Stimulated activated CD4-positive, alpha-beta T cell treated with anti-CD3 and anti-CD28 coated beads, Interleukin-1b, Interleukin-23, amount 100 ng/mL, for 24 hours (primary cell): Measurements from ENCODE around the gene PYGM.

ENCODE experiments used
- DNase-seq, 4 experiments: peaks; one replicate each; pipeline ENCODE4 v3.0.0-alpha.2; 2020; ENCODE audit warnings: low read depth in 4 of 4, low spot score in 1 of 4

Gene PYGM

GRCh38 chr11:64769283-64769682 is 9.5 kb upstream of the PYGM start:
- DNase-seq: no peak

GRCh38 chr11:64768300-64768694 is 8.5 kb upstream of the PYGM start:
- DNase-seq: no peak

GRCh38 chr11:64767344-64768299 is 7.8 kb upstream of the PYGM start:
- peak; percentile 65 to 88 (median 73) for DNase-seq

GRCh38 chr11:64766881-64767280 is 7.1 kb upstream of the PYGM start:
- no peak for DNase-seq

GRCh38 chr11:64765851-64766665 is 6.3 kb upstream of the PYGM start:
- DNase-seq: no peak

GRCh38 chr11:64765291-64765850 is 5.6 kb upstream of the PYGM start:
- no peak for DNase-seq

- DNase-seq: no peak
These were observed 5.0 kb upstream of the PYGM start for GRCh38 chr11:64764753-64765152.

GRCh38 chr11:64764040-64764611 is 4.4 kb upstream of the PYGM start:
- DNase-seq: no peak

GRCh38 chr11:64763526-64764039 is 3.8 kb upstream of the PYGM start:
- no peak for DNase-seq

- DNase-seq: no peak
These were observed 3.1 kb upstream of the PYGM start for GRCh38 chr11:64762674-64763525.

- no peak for DNase-seq
These were observed 2.5 kb upstream of the PYGM start for GRCh38 chr11:64762277-64762673.

GRCh38 chr11:64760759-64761420 is 1.1 kb upstream of the PYGM start:
- DNase-seq: no peak

- no peak for DNase-seq
These were observed 548 bp downstream of the PYGM start for GRCh38 chr11:64759131-64759721.

- DNase-seq: no peak
These were observed 1.3 kb downstream of the PYGM start for GRCh38 chr11:64758330-64759079.

GRCh38 chr11:64757549-64758329 is 2.0 kb downstream of the PYGM start:
- DNase-seq: no peak

GRCh38 chr11:64755681-64756361 is 4.0 kb downstream of the PYGM start:
- DNase-seq: no peak
